ENCODE results near the gene PHTF1.
A peak's percentile ranks its signal among the peaks of the same experiment; 100 is the strongest.

Gene PHTF1

DNA sequence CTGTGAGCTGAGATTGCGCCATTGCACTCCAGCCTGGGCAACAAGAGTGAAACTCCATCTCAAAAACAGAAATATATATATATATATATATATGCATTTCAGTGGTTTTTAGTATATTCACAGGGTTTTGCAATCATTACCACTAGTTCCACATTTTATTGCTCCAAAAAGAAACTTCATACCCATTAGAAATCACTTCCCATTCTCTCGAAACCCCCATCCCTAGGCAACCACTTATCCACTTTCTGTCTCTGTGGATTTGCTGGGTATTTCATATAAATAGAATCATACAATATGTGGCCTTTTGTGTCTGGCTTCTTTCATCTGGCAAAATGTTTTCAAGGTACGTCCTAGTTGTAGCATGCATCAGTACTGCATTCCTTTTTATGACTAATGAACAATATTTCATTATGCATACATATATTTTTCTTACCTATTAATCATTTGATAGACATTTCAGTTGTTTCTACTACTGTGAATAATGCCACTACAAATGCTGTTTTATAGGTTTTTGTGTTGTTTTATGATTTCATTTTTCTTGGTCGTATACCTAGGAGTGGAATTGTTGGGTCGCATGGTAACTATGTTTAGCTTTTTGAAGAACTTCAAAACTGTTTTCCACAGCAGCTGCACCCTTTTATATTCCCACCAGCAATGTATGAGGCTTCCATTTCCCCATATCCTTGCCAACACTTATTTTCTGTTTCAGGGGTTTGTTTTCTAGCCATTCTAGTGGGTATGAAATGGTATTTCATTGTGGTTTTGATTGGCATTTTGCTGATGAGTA is 95.9 kb downstream of the PHTF1 start:
- DNase-seq = peak; percentile 74

DNA sequence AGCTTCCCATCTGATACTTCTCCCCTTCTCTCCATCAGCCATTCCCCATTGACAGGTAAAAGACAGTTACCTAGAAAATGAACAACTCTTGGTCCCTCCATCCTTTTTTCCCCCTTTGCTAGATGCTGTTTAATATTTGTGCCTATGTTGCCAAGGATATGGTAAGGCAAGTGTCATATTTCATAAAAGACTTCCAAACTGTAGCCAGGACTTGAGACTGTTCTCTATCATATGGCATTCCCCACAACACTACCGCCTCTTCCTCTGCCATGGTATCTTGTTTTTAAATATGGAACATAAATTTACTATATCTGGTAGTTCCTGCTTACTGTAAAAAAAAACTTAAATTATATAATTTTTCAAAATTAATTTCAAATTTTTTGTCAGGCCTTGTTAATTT is 97.2 kb downstream of the PHTF1 start:
- DNase-seq = no peak

- peak; percentile 10 for DNase-seq
Measured at GRCh38 chr1:113660088-113660487, 99.2 kb downstream of the PHTF1 start.

DNA sequence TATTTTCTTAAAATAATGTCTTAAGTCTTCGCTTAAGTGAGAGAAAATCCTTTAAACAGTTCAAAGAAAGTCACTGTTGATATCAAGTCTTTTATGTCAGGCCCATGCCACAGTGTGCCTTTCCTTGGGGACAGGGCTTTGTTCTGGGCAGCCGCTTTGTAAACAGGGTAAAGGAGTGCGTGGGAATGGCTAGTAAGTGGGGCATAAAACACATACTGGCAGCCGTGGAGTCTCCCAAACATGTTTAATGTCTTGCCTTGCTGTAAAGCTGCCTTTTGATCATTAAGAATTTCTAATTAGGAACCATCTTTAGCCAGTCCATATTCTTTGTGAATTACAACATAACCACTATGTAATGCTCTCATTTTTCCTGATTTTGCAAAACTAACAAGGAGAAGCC is 99.7 kb downstream of the PHTF1 start:
- no peak for DNase-seq

DNA sequence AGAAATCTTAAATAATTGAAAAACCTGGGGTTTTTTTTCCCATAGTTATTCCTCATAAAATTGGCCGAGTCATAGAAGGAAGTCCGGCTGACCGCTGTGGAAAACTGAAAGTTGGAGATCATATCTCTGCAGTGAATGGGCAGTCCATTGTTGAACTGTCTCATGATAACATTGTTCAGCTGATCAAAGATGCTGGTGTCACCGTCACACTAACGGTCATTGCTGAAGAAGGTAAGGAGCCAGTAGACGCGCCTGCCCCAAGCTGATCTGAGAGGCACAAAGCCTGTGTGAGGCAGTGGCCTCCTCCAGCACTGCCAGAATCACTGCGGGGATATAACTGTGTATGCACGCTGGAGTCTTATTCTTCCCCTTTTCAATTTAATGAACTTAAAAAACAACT is 100.3 kb downstream of the PHTF1 start:
- no peak for DNase-seq

DNA sequence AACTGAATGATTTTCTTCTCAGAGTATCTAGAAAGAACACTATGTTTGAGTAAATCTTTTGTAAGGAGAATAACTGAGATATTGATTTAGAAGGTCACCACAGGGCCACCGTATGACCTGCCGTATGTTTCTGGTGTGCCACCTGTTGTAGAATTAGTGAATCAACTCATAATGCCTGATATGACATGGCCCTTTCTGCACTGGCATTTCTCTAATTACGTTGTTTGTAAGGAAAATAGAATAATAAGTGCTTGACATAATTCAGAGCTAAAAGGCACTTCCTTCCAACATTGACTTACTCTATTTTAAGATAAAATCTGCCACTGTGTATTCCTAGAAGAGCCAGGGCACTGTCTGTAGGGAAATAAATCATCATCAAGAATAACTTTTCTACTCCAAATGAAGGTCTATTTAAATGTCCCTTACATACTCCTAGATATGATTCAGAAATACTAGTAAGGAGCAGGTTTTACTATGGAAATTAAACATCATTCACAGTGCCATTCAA is 101.7 kb downstream of the PHTF1 start:
- no peak for DNase-seq

GRCh38 chr1:113657126-113657525 is 102.2 kb downstream of the PHTF1 start:
- DNase-seq = no peak

- no peak for DNase-seq
Measured at GRCh38 chr1:113654883-113655282, 104.4 kb downstream of the PHTF1 start.

GRCh38 chr1:113653741-113654140 is 105.5 kb downstream of the PHTF1 start:
- no peak for DNase-seq

GRCh38 chr1:113652771-113653170 is 106.5 kb downstream of the PHTF1 start:
- no peak for DNase-seq

DNA sequence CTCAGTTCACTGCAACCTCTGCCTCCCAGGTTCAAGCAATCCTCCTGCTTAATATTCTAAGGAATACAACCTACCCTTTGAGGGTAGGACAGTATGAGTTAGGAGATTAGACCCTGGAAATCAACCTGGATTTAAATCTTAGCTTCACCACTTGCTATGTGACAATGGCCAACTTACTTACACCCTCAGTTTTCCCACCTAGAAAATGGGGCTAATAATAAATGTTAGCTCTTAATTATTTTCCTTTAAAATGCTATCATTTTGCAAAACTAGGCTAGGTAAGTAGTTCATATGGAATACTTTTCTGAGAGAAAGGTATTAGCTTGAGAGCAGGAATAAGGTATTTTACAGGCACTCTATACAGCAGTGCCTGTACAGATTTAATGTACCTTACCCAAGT is 110.8 kb downstream of the PHTF1 start:
- DNase-seq = no peak

- peak; percentile 33 for DNase-seq
Measured at GRCh38 chr1:113647164-113647563, 112.1 kb downstream of the PHTF1 start.
